Endodermal cell (in vitro differentiated cells): ENCODE measurements around the gene KIDINS220. TPM values are rescaled to one million over a fixed set of nuclear protein-coding genes. Genes with fewer than 3 reads are reported as not detected.

ENCODE experiments used
- DNase-seq: peaks from one replicate; pipeline ENCODE4 v3.0.0-alpha.2; 2017
- H3K27ac ChIP-seq: 2 replicates; pipeline ENCODE4 v1.5.1; 2013; ENCODE audit warnings: mild to moderate bottlenecking, low read depth, low read length, moderate library complexity
- H3K27me3 ChIP-seq: 2 replicates; pipeline ENCODE4 v1.6.1; 2013; ENCODE audit warnings: mild to moderate bottlenecking, low read length, moderate library complexity; ENCODE audit not compliant: insufficient read depth, control insufficient read depth, poor library complexity, severe bottlenecking
- H3K36me3 ChIP-seq: 2 replicates; pipeline ENCODE4 v1.7.0; 2013; ENCODE audit warnings: mild to moderate bottlenecking, low read length, moderate library complexity; ENCODE audit not compliant: control insufficient read depth, insufficient read depth
- H3K4me1 ChIP-seq: one replicate; pipeline ENCODE4 v1.7.0; 2013; ENCODE audit warnings: low read length; ENCODE audit not compliant: control insufficient read depth, insufficient read depth
- H3K4me3 ChIP-seq: 2 replicates; pipeline ENCODE4 v1.5.1; 2013; ENCODE audit warnings: mild to moderate bottlenecking, low read length, moderate library complexity
- H3K9ac ChIP-seq: 2 replicates; pipeline ENCODE4 v1.6.1; 2013; ENCODE audit warnings: mild to moderate bottlenecking, low read length, moderate library complexity; ENCODE audit not compliant: poor library complexity, severe bottlenecking; ENCODE audit errors: extremely low read depth
- H3K9me3 ChIP-seq: 2 replicates; pipeline ENCODE4 v1.6.1; 2013; ENCODE audit warnings: mild to moderate bottlenecking, low read length, moderate library complexity; ENCODE audit not compliant: control insufficient read depth
- H3K27ac Mint-ChIP-seq: 2 replicates; pipeline ENCODE4 v1.8.0; 2020; ENCODE audit warnings: mixed read lengths
- H3K27me3 Mint-ChIP-seq: 2 replicates; pipeline ENCODE4 v1.8.0; 2021; ENCODE audit warnings: mild to moderate bottlenecking, mixed read lengths; ENCODE audit not compliant: insufficient read depth
- H3K36me3 Mint-ChIP-seq: 2 replicates; pipeline ENCODE4 v1.8.0; 2020; ENCODE audit warnings: low read depth, mixed read lengths
- H3K4me1 Mint-ChIP-seq: 2 replicates; pipeline ENCODE4 v1.8.0; 2020; ENCODE audit warnings: mixed read lengths
- H3K4me3 Mint-ChIP-seq: 2 replicates; pipeline ENCODE4 v1.8.0; 2020; ENCODE audit warnings: mild to moderate bottlenecking, moderate library complexity, mixed read lengths
- H3K9me3 Mint-ChIP-seq: 2 replicates; pipeline ENCODE4 v1.8.0; 2020; ENCODE audit warnings: mild to moderate bottlenecking, mixed read lengths
- CTCF ChIP-seq: fragments of 200-600 bp; sonication (generic); conservative IDR thresholded peaks from 2 replicates; pipeline ENCODE4 v1.5.0; 2021; ENCODE audit warnings: antibody characterized with exemption, mild to moderate bottlenecking
- WGBS, 2 experiments: methylation state at CpG; one replicate each; pipeline versions ENCODE4 v1.1.5 to v1.1.7; 2013; ENCODE audit warnings: missing lambda C conversion rate in 2 of 2, mixed read lengths in 1 of 2; ENCODE audit not compliant: insufficient coverage in 1 of 2, insufficient read length in 1 of 2; 5-methylcytosine and 5-hydroxymethylcytosine counted together
- total RNA-seq, 2 donors: library from RNA; stranded (reverse); fragmentation: NEBNext Ultra II Directional in 1 of 2; extraction: Animal tissue kit (Norgen Biotek cat#: 25700) in 1 of 2; gene quantifications; 2 replicates in 1 of 2; 3 replicates in 1 of 2; pipeline ENCODE4 v1.2.1, GENCODE V29; 2021

The KIDINS220 gene
- total RNA-seq, 2 donors from 2014 or later = 33.8 to 35.2 TPM

- TF ChIP-seq CTCF = no peak
- Mint-ChIP-seq H3K27me3 (no peaks in the 10 kb centered on the region), H3K36me3 (peaks cover 2% of the 10 kb centered on the region), H3K4me3 (no peak overlapping the region), H3K4me1 (peaks cover 3% of the 10 kb centered on the region), H3K27ac (no peak overlapping the region), H3K9me3 (no peaks in the 10 kb centered on the region)
- Histone ChIP-seq H3K9ac (no peak overlapping the region), H3K4me1 (no peaks in the 10 kb centered on the region), H3K4me3 (no peak overlapping the region), H3K27me3 (no peaks in the 10 kb centered on the region), H3K27ac (no peak overlapping the region), H3K36me3 (peaks cover 3% of the 10 kb centered on the region), H3K9me3 (no peaks in the 10 kb centered on the region)
- no peak for DNase-seq
- 91 to 97% methylated on average over 6 to 10 of the region's 10 CpGs for WGBS, 2 experiments
Measured at GRCh38 chr2:8722986-8723385, 114.4 kb downstream of the KIDINS220 start.

- Mint-ChIP-seq H3K27ac (no peak overlapping the region), H3K27me3 (no peaks in the 10 kb centered on the region), H3K4me1 (peaks cover 3% of the 10 kb centered on the region), H3K4me3 (no peak overlapping the region), H3K36me3 (no peaks in the 10 kb centered on the region), H3K9me3 (no peaks in the 10 kb centered on the region)
- no peak overlapping the region for H3K9ac ChIP-seq
- H3K9me3 ChIP-seq = no peaks in the 10 kb centered on the region
- H3K36me3 ChIP-seq = no peaks in the 10 kb centered on the region
- no peak overlapping the region for H3K27ac ChIP-seq
- H3K27me3 ChIP-seq = no peaks in the 10 kb centered on the region
- WGBS, 2 experiments = 93 to 100% methylated on average over 3 of the region's 3 CpGs
- no peak for TF ChIP-seq CTCF
- no peak overlapping the region for H3K4me3 ChIP-seq
- DNase-seq = no peak
- H3K4me1 ChIP-seq = no peaks in the 10 kb centered on the region
Measured at GRCh38 chr2:8721410-8721809, 116.0 kb downstream of the KIDINS220 start.

GRCh38 chr2:8720741-8721140, 116.7 kb downstream of the KIDINS220 start:
- Histone ChIP-seq H3K9me3 (no peaks in the 10 kb centered on the region), H3K27ac (no peak overlapping the region), H3K27me3 (no peaks in the 10 kb centered on the region), H3K4me1 (no peaks in the 10 kb centered on the region), H3K9ac (no peak overlapping the region), H3K4me3 (no peak overlapping the region), H3K36me3 (no peaks in the 10 kb centered on the region)
- Mint-ChIP-seq H3K27me3 (no peaks in the 10 kb centered on the region), H3K9me3 (no peaks in the 10 kb centered on the region), H3K36me3 (no peaks in the 10 kb centered on the region), H3K27ac (no peak overlapping the region), H3K4me3 (no peak overlapping the region), H3K4me1 (peaks cover 3% of the 10 kb centered on the region)
- TF ChIP-seq CTCF = no peak
- 94 to 100% methylated on average over 1 to 3 of the region's 3 CpGs for WGBS, 2 experiments
- no peak for DNase-seq
